ENCODE measurements around the gene ZNF132. TPM values are rescaled to one million over a fixed set of nuclear protein-coding genes. Genes with fewer than 3 reads are reported as not detected.
"Not testable (repeated sequence)": the region's sequence is repeated elsewhere in the genome, so short reads cannot be mapped to it uniquely, and the experiment has no call there.

The ZNF132 gene
- total and polyA plus RNA-seq, 3 experiments from 2014 or later, result 0.97 to 5.2 (median 4.9) TPM

GRCh38 chr19:58473775-58474174 lies 33.8 kb upstream of the ZNF132 start:
- Histone ChIP-seq H3K9me3 (ENCODE audit: low read length) (no peaks in the 10 kb centered on the region), H3K36me3 (ENCODE audit: insufficient read depth, low read length) (peaks cover 22% of the 10 kb centered on the region), H3K27me3 (ENCODE audit: insufficient read depth, low read length, poor library complexity, severe bottlenecking) (no peaks in the 10 kb centered on the region), H3K4me1 (ENCODE audit: insufficient read depth, low read length) (peaks cover 15% of the 10 kb centered on the region), H3K27ac (ENCODE audit: low read depth, low read length) (no peak overlapping the region), H3K4me3 (ENCODE audit: low read length) (no peak overlapping the region)
- Mint-ChIP-seq H3K27ac (peak overlapping the region in 6 of 8 donors; percentile 39 to 100 (median 94)), H3K4me3 (peak overlapping the region in 4 of 7 donors; percentile 2 to 63 (median 24)), H3K27me3 (no peaks in the 10 kb centered on the region), H3K9me3 (no peaks in the 10 kb centered on the region), H3K36me3 (peaks cover 0 to 44% (median 0%) of the 10 kb centered on the region in 3 donors), H3K4me1 (peaks cover 15 to 33% (median 27%) of the 10 kb centered on the region in 3 donors)
- ChIA-PET POLR2A (interaction anchor here (0.6 kb wide), 1 partner anchor 10 kb away, joined by 3 read pairs; no protein-coding TSS in a partner anchor), CTCF (interaction anchor here (1.1 to 1.4 kb wide), 2 partner anchors 15 to 46 kb away, joined by 3 read pairs; partner anchors contain the start of gene ZBTB45)
- DNase-seq, result no peak

- DNase-seq, result no peak
- no peaks in the 10 kb centered on the region for H3K27me3 Mint-ChIP-seq
- Histone ChIP-seq H3K27me3 (ENCODE audit: insufficient read depth, low read length, poor library complexity, severe bottlenecking) (no peaks in the 10 kb centered on the region), H3K4me3 (ENCODE audit: low read length) (no peak overlapping the region), H3K9me3 (ENCODE audit: low read length) (no peaks in the 10 kb centered on the region), H3K27ac (ENCODE audit: low read depth, low read length) (no peak overlapping the region), H3K4me1 (ENCODE audit: insufficient read depth, low read length) (peaks cover 20% of the 10 kb centered on the region), H3K36me3 (ENCODE audit: insufficient read depth, low read length) (peaks cover 22% of the 10 kb centered on the region)
- peak overlapping the region in 1 of 7 donors; percentile 65 for H3K4me3 Mint-ChIP-seq
- ChIA-PET CTCF (no interaction called here), POLR2A (no interaction called here)
- peaks cover 0 to 47% (median 0%) of the 10 kb centered on the region in 3 donors for H3K36me3 Mint-ChIP-seq
- H3K4me1 Mint-ChIP-seq, result peaks cover 27 to 45% (median 38%) of the 10 kb centered on the region in 3 donors
- H3K27ac Mint-ChIP-seq, result peak overlapping the region in 1 of 8 donors; percentile 95
- H3K9me3 Mint-ChIP-seq, result no peaks in the 10 kb centered on the region
These were observed 31.8 kb upstream of the ZNF132 start for GRCh38 chr19:58471736-58472135.

- H3K4me3 Mint-ChIP-seq; POLR2A ChIA-PET; H3K9me3 Mint-ChIP-seq; DNase-seq; CTCF ChIA-PET; H3K4me3 ChIP-seq (ENCODE audit: low read length); H3K27me3 Mint-ChIP-seq; H3K9me3 ChIP-seq (ENCODE audit: low read length); H3K27me3 ChIP-seq (ENCODE audit: insufficient read depth, low read length, poor library complexity, severe bottlenecking); H3K27ac ChIP-seq (ENCODE audit: low read depth, low read length): not testable (repeated sequence)
- peak overlapping the region in 3 of 8 donors; percentile 38 to 83 (median 80) for H3K27ac Mint-ChIP-seq
- H3K36me3 Mint-ChIP-seq, result peaks cover 0 to 47% (median 0%) of the 10 kb centered on the region in 3 donors
- H3K4me1 Mint-ChIP-seq, result peaks cover 28 to 48% (median 40%) of the 10 kb centered on the region in 3 donors
- Histone ChIP-seq H3K36me3 (ENCODE audit: insufficient read depth, low read length) (peaks cover 22% of the 10 kb centered on the region), H3K4me1 (ENCODE audit: insufficient read depth, low read length) (peaks cover 21% of the 10 kb centered on the region)
These were observed 31.0 kb upstream of the ZNF132 start for GRCh38 chr19:58470837-58471543.

- ChIA-PET CTCF (no interaction called here), POLR2A (interaction anchor here (0.5 kb wide), 1 partner anchor 9 kb away, joined by 3 read pairs; no protein-coding TSS in a partner anchor)
- Histone ChIP-seq H3K4me1 (ENCODE audit: insufficient read depth, low read length) (peaks cover 13% of the 10 kb centered on the region), H3K27me3 (ENCODE audit: insufficient read depth, low read length, poor library complexity, severe bottlenecking) (no peaks in the 10 kb centered on the region), H3K4me3 (ENCODE audit: low read length) (no peak overlapping the region), H3K27ac (ENCODE audit: low read depth, low read length) (no peak overlapping the region), H3K9me3 (ENCODE audit: low read length) (no peaks in the 10 kb centered on the region), H3K36me3 (ENCODE audit: insufficient read depth, low read length) (peaks cover 22% of the 10 kb centered on the region)
- Mint-ChIP-seq H3K9me3 (no peaks in the 10 kb centered on the region), H3K36me3 (peaks cover 0 to 43% (median 0%) of the 10 kb centered on the region in 3 donors), H3K4me3 (peak overlapping the region in 6 of 7 donors; percentile 26 to 88 (median 84)), H3K27me3 (no peaks in the 10 kb centered on the region), H3K27ac (peak overlapping the region in 5 of 8 donors; percentile 29 to 92 (median 51)), H3K4me1 (peaks cover 22 to 34% (median 26%) of the 10 kb centered on the region in 3 donors)
- DNase-seq, result no peak
These were observed 29.5 kb upstream of the ZNF132 start for GRCh38 chr19:58469241-58470013.

GRCh38 chr19:58468216-58468839 lies 28.4 kb upstream of the ZNF132 start:
- H3K27ac Mint-ChIP-seq, result peak overlapping the region in 7 of 8 donors; percentile 40 to 92 (median 81)
- DNase-seq, result no peak
- no peaks in the 10 kb centered on the region for H3K9me3 Mint-ChIP-seq
- Histone ChIP-seq H3K9me3 (ENCODE audit: low read length) (no peaks in the 10 kb centered on the region), H3K4me3 (ENCODE audit: low read length) (no peak overlapping the region), H3K36me3 (ENCODE audit: insufficient read depth, low read length) (peaks cover 18% of the 10 kb centered on the region), H3K27me3 (ENCODE audit: insufficient read depth, low read length, poor library complexity, severe bottlenecking) (no peaks in the 10 kb centered on the region), H3K4me1 (ENCODE audit: insufficient read depth, low read length) (peaks cover 13% of the 10 kb centered on the region), H3K27ac (ENCODE audit: low read depth, low read length) (no peak overlapping the region)
- ChIA-PET CTCF (no interaction called here), POLR2A (no interaction called here)
- peaks cover 0 to 2% of the 10 kb centered on the region in 2 donors for H3K27me3 Mint-ChIP-seq
- peak overlapping the region; percentile 84 to 88 (median 85) for H3K4me3 Mint-ChIP-seq
- peaks cover 22 to 28% (median 25%) of the 10 kb centered on the region in 3 donors for H3K4me1 Mint-ChIP-seq
- peaks cover 0 to 43% (median 0%) of the 10 kb centered on the region in 3 donors for H3K36me3 Mint-ChIP-seq

GRCh38 chr19:58466760-58467589 lies 27.0 kb upstream of the ZNF132 start, which contains the start of gene ZNF324:
TSS of gene ZNF324 (plus strand) at chr19:58467080. CDS start at chr19:58469186, 2,106 bp downstream.
- Mint-ChIP-seq H3K4me1 (peaks cover 22 to 28% (median 25%) of the 10 kb centered on the region in 3 donors), H3K27ac (peak within 1 kb of the TSS; percentile 73 to 96 (median 90)), H3K36me3 (peaks cover 0 to 31% (median 0%) of the 10 kb centered on the region in 3 donors), H3K27me3 (peaks cover 0 to 2% of the 10 kb centered on the region in 2 donors), H3K4me3 (peak within 1 kb of the TSS; percentile 84 to 94 (median 86)), H3K9me3 (no peaks in the 10 kb centered on the region)
- Histone ChIP-seq H3K27me3 (ENCODE audit: insufficient read depth, low read length, poor library complexity, severe bottlenecking) (no peaks in the 10 kb centered on the region), H3K9me3 (ENCODE audit: low read length) (no peaks in the 10 kb centered on the region), H3K4me1 (ENCODE audit: insufficient read depth, low read length) (peaks cover 13% of the 10 kb centered on the region), H3K36me3 (ENCODE audit: insufficient read depth, low read length) (peaks cover 6% of the 10 kb centered on the region), H3K27ac (ENCODE audit: low read depth, low read length) (peak within 1 kb of the TSS; percentile 96), H3K4me3 (ENCODE audit: low read length) (peak within 1 kb of the TSS; percentile 81)
- DNase-seq, result peak; percentile 94 to 98 (median 97)
- ChIA-PET POLR2A (no interaction called here), CTCF (interaction anchor here (1.2 kb wide), 1 partner anchor 53 kb away, joined by 3 read pairs; the partner anchor contains the start of gene ZBTB45)

Data from CD8-positive, alpha-beta memory T cell (primary cell).